Globus pallidus (tissue), 1 donor: Measurements from ENCODE around the gene ZNF580.

Source experiments
- DNase-seq: peaks from one replicate; pipeline ENCODE4 v3.0.0-alpha.2; 2015; ENCODE audit warnings: low spot score

Gene ZNF580

GRCh38 chr19:55663846-55664536, 23.2 kb downstream of the ZNF580 start:
- no peak for DNase-seq

GRCh38 chr19:55666343-55667005, 25.7 kb downstream of the ZNF580 start:
- DNase-seq, result no peak

- DNase-seq, result no peak
Measured at GRCh38 chr19:55667006-55667381, 26.2 kb downstream of the ZNF580 start.

- DNase-seq, result no peak
Measured at GRCh38 chr19:55667511-55667910, 26.7 kb downstream of the ZNF580 start.

GRCh38 chr19:55667958-55668357, 27.2 kb downstream of the ZNF580 start:
- no peak for DNase-seq

GRCh38 chr19:55668603-55669348, 28.0 kb downstream of the ZNF580 start:
- DNase-seq, result no peak

GRCh38 chr19:55669418-55670279, 28.8 kb downstream of the ZNF580 start:
- DNase-seq, result no peak

GRCh38 chr19:55670280-55671053, 29.7 kb downstream of the ZNF580 start:
- DNase-seq, result no peak

- no peak for DNase-seq
Measured at GRCh38 chr19:55671054-55671378, 30.2 kb downstream of the ZNF580 start.

- DNase-seq, result no peak
Measured at GRCh38 chr19:55672418-55672817, 31.6 kb downstream of the ZNF580 start.

GRCh38 chr19:55673465-55673864, 32.7 kb downstream of the ZNF580 start:
- no peak for DNase-seq

- DNase-seq, result no peak
Measured at GRCh38 chr19:55673889-55674288, 33.1 kb downstream of the ZNF580 start.

- DNase-seq, result no peak
Measured at GRCh38 chr19:55674459-55674840, 33.6 kb downstream of the ZNF580 start.

- DNase-seq, result peak; percentile 92
Measured at GRCh38 chr19:55674841-55675660, 34.2 kb downstream of the ZNF580 start, which contains the start of gene EPN1. TSS of gene EPN1 (plus strand) at chr19:55675226. CDS start at chr19:55678628, 3,402 bp downstream.

- no peak for DNase-seq
Measured at GRCh38 chr19:55675661-55676354, 35.0 kb downstream of the ZNF580 start.

- DNase-seq, result no peak
Measured at GRCh38 chr19:55676383-55676782, 35.6 kb downstream of the ZNF580 start.

- no peak for DNase-seq
Measured at GRCh38 chr19:55676889-55677505, 36.2 kb downstream of the ZNF580 start.

GRCh38 chr19:55677572-55678028, 36.8 kb downstream of the ZNF580 start:
- DNase-seq, result no peak

- DNase-seq, result peak; percentile 54
Measured at GRCh38 chr19:55678121-55678671, 37.4 kb downstream of the ZNF580 start.
